ENCODE data around the gene GAS5. TPM values are rescaled to one million over a fixed set of nuclear protein-coding genes. Genes with fewer than 3 reads are reported as not detected.
"Not testable (repeated sequence)": the region's sequence is repeated elsewhere in the genome, so short reads cannot be mapped to it uniquely, and the experiment has no call there.

The GAS5 gene
- total RNA-seq: 100 to 1,000 TPM in 1 of 2 donors, 10 to 100 TPM in 1; 84.3 to 108 TPM
- long read RNA-seq, partial matches to known transcripts: 3 of 40 reads
- long read RNA-seq, other reads (novel, unspliced or antisense): 26 of 40 reads

GRCh38 chr1:173867753-173868265 is at the start of gene GAS5:
Gene GAS5 (minus strand): TSS chr1:173867989.
- ATAC-seq: peak; percentile 95 to 96
- peak; percentile 99 for DNase-seq
- intact Hi-C loops (cut with DNase I): no loop called here

- intact Hi-C loops (cut with DNase I): no loop called here
- ATAC-seq: no peak
- DNase-seq: no peak
Observed at GRCh38 chr1:173917149-173917548, 49.4 kb upstream of the GAS5 start, which contains the start of gene SERPINC1. Gene SERPINC1 (minus strand): TSS chr1:173917327. CDS start chr1:173917259, 68 bp downstream.

GRCh38 chr1:173916667-173917066 is 48.9 kb upstream of the GAS5 start:
- intact Hi-C loops (cut with DNase I): no loop called here
- ATAC-seq (no peak), DNase-seq (no peak)

- DNase-seq: no peak
- intact Hi-C loops (cut with DNase I): no loop called here
- ATAC-seq: no peak
Observed at GRCh38 chr1:173915596-173915995, 47.8 kb upstream of the GAS5 start.

GRCh38 chr1:173914366-173914871 is 46.6 kb upstream of the GAS5 start:
- intact Hi-C loops (cut with DNase I): no loop called here
- no peak for DNase-seq
- ATAC-seq: no peak

- intact Hi-C loops (cut with DNase I): no loop called here
- DNase-seq (no peak), ATAC-seq (no peak)
Observed at GRCh38 chr1:173913111-173913510, 45.3 kb upstream of the GAS5 start.

- DNase-seq (no peak), ATAC-seq (no peak)
- intact Hi-C loops (cut with DNase I): no loop called here
Observed at GRCh38 chr1:173903827-173904531, 36.2 kb upstream of the GAS5 start.

- ATAC-seq: no peak
- DNase-seq: no peak
- intact Hi-C loops (cut with DNase I): no loop called here
Observed at GRCh38 chr1:173900992-173901391, 33.2 kb upstream of the GAS5 start.

- intact Hi-C loops (cut with DNase I): no loop called here
- ATAC-seq: no peak
Observed at GRCh38 chr1:173900427-173900826, 32.6 kb upstream of the GAS5 start.

GRCh38 chr1:173894189-173894588 is 26.4 kb upstream of the GAS5 start:
- no peak for DNase-seq
- ATAC-seq: no peak
- intact Hi-C loops (cut with DNase I): no loop called here

More at GRCh38 chr1:173900427-173900826, 32.6 kb upstream of the GAS5 start:
- no peak for DNase-seq

- no peak for ATAC-seq
- DNase-seq: no peak
- intact Hi-C loops (cut with DNase I): no loop called here
Observed at GRCh38 chr1:173893611-173894010, 25.8 kb upstream of the GAS5 start.

- ATAC-seq: no peak
- DNase-seq: no peak
- intact Hi-C loops (cut with DNase I): no loop called here
Observed at GRCh38 chr1:173889885-173890284, 22.1 kb upstream of the GAS5 start.

GRCh38 chr1:173888749-173889148 is 21.0 kb upstream of the GAS5 start:
- ATAC-seq (no peak), DNase-seq (no peak)
- intact Hi-C loops (cut with DNase I): no loop called here

- DNase-seq (no peak), ATAC-seq (no peak)
- intact Hi-C loops (cut with DNase I): no loop called here
Observed at GRCh38 chr1:173887627-173888026, 19.8 kb upstream of the GAS5 start.

- ATAC-seq: no peak
- no peak for DNase-seq
- intact Hi-C loops (cut with DNase I): no loop called here
Observed at GRCh38 chr1:173886746-173887611, 19.2 kb upstream of the GAS5 start.

- DNase-seq: no peak
- intact Hi-C loops (cut with DNase I): no loop called here
- ATAC-seq: no peak
Observed at GRCh38 chr1:173884701-173885100, 16.9 kb upstream of the GAS5 start.

GRCh38 chr1:173881117-173881516 is 13.3 kb upstream of the GAS5 start:
- intact Hi-C loops (cut with DNase I): not testable (repeated sequence)

GRCh38 chr1:173878251-173878650 is 10.5 kb upstream of the GAS5 start:
- no peak for ATAC-seq
- no peak for DNase-seq
- intact Hi-C loops (cut with DNase I): no loop called here

More at GRCh38 chr1:173881117-173881516, 13.3 kb upstream of the GAS5 start:
- not testable (repeated sequence) for ATAC-seq, DNase-seq

GRCh38 chr1:173876732-173877131 is 8.9 kb upstream of the GAS5 start:
- ATAC-seq: no peak
- intact Hi-C loops (cut with DNase I): no loop called here
- DNase-seq: no peak

- intact Hi-C loops (cut with DNase I): no loop called here
- ATAC-seq: no peak
- no peak for DNase-seq
Observed at GRCh38 chr1:173871500-173871899, 3.7 kb upstream of the GAS5 start.
